ENCODE results near the gene DOK4.

The DOK4 gene

GRCh38 chr16:57530522-57531252, 44.4 kb upstream of the DOK4 start:
- Histone ChIP-seq H3K9me3 (ENCODE audit: control insufficient read depth, low read length) (no peaks in the 10 kb centered on the region), H2AFZ (no peak overlapping the region), H3K9ac (no peak overlapping the region), H3K27me3 (ENCODE audit: control insufficient read depth, insufficient read depth, low read length) (no peaks in the 10 kb centered on the region), H3K36me3 (ENCODE audit: control insufficient read depth, insufficient read depth, low read length) (no peaks in the 10 kb centered on the region), H3K4me2 (ENCODE audit: low read length) (no peak overlapping the region), H3K79me2 (no peaks in the 10 kb centered on the region), H3K27ac (no peak overlapping the region), H3K4me1 (peaks cover 19% of the 10 kb centered on the region), H3K4me3 (ENCODE audit: low read depth, low read length) (no peak overlapping the region)
- TF ChIP-seq CTCF (IDR thresholded peaks at IDR 0.05): no peak

- Histone ChIP-seq H3K9me3 (ENCODE audit: control insufficient read depth, low read length) (no peaks in the 10 kb centered on the region), H3K36me3 (ENCODE audit: control insufficient read depth, insufficient read depth, low read length) (no peaks in the 10 kb centered on the region), H3K4me2 (ENCODE audit: low read length) (no peak overlapping the region), H3K27me3 (ENCODE audit: control insufficient read depth, insufficient read depth, low read length) (no peaks in the 10 kb centered on the region), H2AFZ (no peak overlapping the region), H3K79me2 (no peaks in the 10 kb centered on the region), H3K9ac (no peak overlapping the region), H3K4me1 (peaks cover 16% of the 10 kb centered on the region), H3K27ac (no peak overlapping the region), H3K4me3 (ENCODE audit: low read depth, low read length) (no peak overlapping the region)
- no peak for TF ChIP-seq CTCF (IDR thresholded peaks at IDR 0.05)
These were observed 43.8 kb upstream of the DOK4 start for GRCh38 chr16:57530104-57530521.

- TF ChIP-seq CTCF (IDR thresholded peaks at IDR 0.05): no peak
- Histone ChIP-seq H3K27me3 (ENCODE audit: control insufficient read depth, insufficient read depth, low read length) (no peaks in the 10 kb centered on the region), H3K27ac (no peak overlapping the region), H3K9me3 (ENCODE audit: control insufficient read depth, low read length) (no peaks in the 10 kb centered on the region), H3K4me3 (ENCODE audit: low read depth, low read length) (no peak overlapping the region), H2AFZ (no peak overlapping the region), H3K79me2 (no peaks in the 10 kb centered on the region), H3K4me2 (ENCODE audit: low read length) (no peak overlapping the region), H3K4me1 (peaks cover 16% of the 10 kb centered on the region), H3K9ac (no peak overlapping the region), H3K36me3 (ENCODE audit: control insufficient read depth, insufficient read depth, low read length) (no peaks in the 10 kb centered on the region)
These were observed 43.3 kb upstream of the DOK4 start for GRCh38 chr16:57529391-57530103.

- H3K4me1 ChIP-seq: peaks cover 8% of the 10 kb centered on the region
- TF ChIP-seq CTCF (IDR thresholded peaks at IDR 0.05): no peak
- no peak overlapping the region for H3K4me3 ChIP-seq (ENCODE audit: low read depth, low read length)
- no peaks in the 10 kb centered on the region for H3K79me2 ChIP-seq
- no peaks in the 10 kb centered on the region for H3K27me3 ChIP-seq (ENCODE audit: control insufficient read depth, insufficient read depth, low read length)
- no peak overlapping the region for H3K9ac ChIP-seq
- no peak overlapping the region for H2AFZ ChIP-seq
- no peaks in the 10 kb centered on the region for H3K36me3 ChIP-seq (ENCODE audit: control insufficient read depth, insufficient read depth, low read length)
- H3K4me2 ChIP-seq (ENCODE audit: low read length): no peak overlapping the region
- H3K27ac ChIP-seq: no peak overlapping the region
- no peaks in the 10 kb centered on the region for H3K9me3 ChIP-seq (ENCODE audit: control insufficient read depth, low read length)
These were observed 42.5 kb upstream of the DOK4 start for GRCh38 chr16:57528499-57529390.
